ENCODE measurements around the gene KCTD19.

Gene KCTD19

GRCh38 chr16:67317853-67318252 is 8.7 kb downstream of the KCTD19 start:
- no peak for DNase-seq (ENCODE audit: low spot score)

GRCh38 chr16:67312719-67313118 is 13.8 kb downstream of the KCTD19 start:
- DNase-seq (ENCODE audit: low spot score): no peak

- DNase-seq (ENCODE audit: low spot score): peak; percentile 25
Measured at GRCh38 chr16:67311607-67312488, 14.7 kb downstream of the KCTD19 start.

GRCh38 chr16:67310561-67310960 is 16.0 kb downstream of the KCTD19 start:
- no peak for DNase-seq (ENCODE audit: low spot score)

GRCh38 chr16:67305216-67306071 is 21.1 kb downstream of the KCTD19 start:
- DNase-seq (ENCODE audit: low spot score): no peak

- no peak for DNase-seq (ENCODE audit: low spot score)
Measured at GRCh38 chr16:67304020-67304419, 22.5 kb downstream of the KCTD19 start.

GRCh38 chr16:67302970-67303369 is 23.6 kb downstream of the KCTD19 start:
- DNase-seq (ENCODE audit: low spot score): no peak

GRCh38 chr16:67302076-67302475 is 24.5 kb downstream of the KCTD19 start:
- no peak for DNase-seq (ENCODE audit: low spot score)

GRCh38 chr16:67301080-67301782 is 25.3 kb downstream of the KCTD19 start:
- no peak for DNase-seq (ENCODE audit: low spot score)

- no peak for DNase-seq (ENCODE audit: low spot score)
Measured at GRCh38 chr16:67299269-67299668, 27.3 kb downstream of the KCTD19 start.

- DNase-seq (ENCODE audit: low spot score): no peak
Measured at GRCh38 chr16:67298277-67298676, 28.3 kb downstream of the KCTD19 start.

GRCh38 chr16:67296420-67296819 is 30.1 kb downstream of the KCTD19 start:
- no peak for DNase-seq (ENCODE audit: low spot score)

GRCh38 chr16:67294938-67295361 is 31.6 kb downstream of the KCTD19 start:
- no peak for DNase-seq (ENCODE audit: low spot score)

GRCh38 chr16:67294171-67294757 is 32.3 kb downstream of the KCTD19 start:
- DNase-seq (ENCODE audit: low spot score): no peak

GRCh38 chr16:67291461-67291860 is 35.1 kb downstream of the KCTD19 start:
- no peak for DNase-seq (ENCODE audit: low spot score)

- no peak for DNase-seq (ENCODE audit: low spot score)
Measured at GRCh38 chr16:67287960-67288359, 38.6 kb downstream of the KCTD19 start.

GRCh38 chr16:67286441-67287235 is 39.9 kb downstream of the KCTD19 start:
- no peak for DNase-seq (ENCODE audit: low spot score)

- no peak for DNase-seq (ENCODE audit: low spot score)
Measured at GRCh38 chr16:67284699-67285646, 41.6 kb downstream of the KCTD19 start.

GRCh38 chr16:67283826-67284555 is 42.5 kb downstream of the KCTD19 start:
- no peak for DNase-seq (ENCODE audit: low spot score)
